WTC11 (cell line): ENCODE data around the gene SLC39A7. TPM values are rescaled to one million over a fixed set of nuclear protein-coding genes. Genes with fewer than 3 reads are reported as not detected.

Source experiments
- ATAC-seq: fragments of 200-7000 bp; cut with Tn5 transposase; 2 replicates; pipeline ENCODE4 v1.10.0; 2021; ENCODE audit warnings: mild to moderate bottlenecking, moderate library complexity
- CTCF ChIA-PET: fragments of 300-600 bp; sonication (Branson Sonifier 250); formaldehyde crosslinking; loops from one replicate; lab custom pipeline; 2021; ENCODE audit warnings: antibody characterized with exemption; lab: Charles Lee
- POLR2A ChIA-PET: fragments of 350-600 bp; sonication (Branson Sonifier 250); formaldehyde crosslinking; loops from one replicate; lab custom pipeline; 2021; ENCODE audit warnings: antibody characterized with exemption; lab: Charles Lee
- DNase-seq: peaks from one replicate; pipeline ENCODE4 v3.0.0; 2021; ENCODE audit warnings: low spot score
- H3K27ac Mint-ChIP-seq: 2 replicates; pipeline ENCODE4 v1.8.0; 2021; ENCODE audit warnings: mixed read lengths
- H3K27me3 Mint-ChIP-seq: 2 replicates; pipeline ENCODE4 v1.8.0; 2021; ENCODE audit warnings: low read depth, mild to moderate bottlenecking, moderate library complexity, mixed read lengths
- H3K36me3 Mint-ChIP-seq: 2 replicates; pipeline ENCODE4 v1.8.0; 2021; ENCODE audit warnings: mixed read lengths
- H3K4me1 Mint-ChIP-seq: 2 replicates; pipeline ENCODE4 v1.8.0; 2022; ENCODE audit warnings: mixed read lengths
- H3K4me3 Mint-ChIP-seq: 2 replicates; pipeline ENCODE4 v1.8.0; 2021; ENCODE audit warnings: mild to moderate bottlenecking, moderate library complexity, mixed read lengths
- H3K9me3 Mint-ChIP-seq: 2 replicates; pipeline ENCODE4 v1.8.0; 2021; ENCODE audit warnings: mixed read lengths
- ARID4B ChIP-seq: sonication (generic); formaldehyde crosslinking; IDR thresholded peaks from 2 replicates; pipeline ENCODE4 v1.8.0; 2023; ENCODE audit warnings: missing genetic modification reagents, mild to moderate bottlenecking, borderline replicate concordance
- ATF1 ChIP-seq: sonication (generic); formaldehyde crosslinking; IDR thresholded peaks from 2 replicates; pipeline ENCODE4 v1.8.1; 2023; ENCODE audit warnings: mild to moderate bottlenecking, moderate library complexity, missing genetic modification reagents
- ELF4 ChIP-seq: sonication (generic); formaldehyde crosslinking; IDR thresholded peaks from 2 replicates; pipeline ENCODE4 v1.8.1; 2022; ENCODE audit warnings: low read depth, mild to moderate bottlenecking, moderate library complexity, missing genetic modification reagents
- FOXP4 ChIP-seq: sonication (generic); formaldehyde crosslinking; IDR thresholded peaks from 2 replicates; pipeline ENCODE4 v1.8.0; 2022; ENCODE audit warnings: mild to moderate bottlenecking, missing genetic modification reagents
- GRHL2 ChIP-seq: fragments of 250-450 bp; sonication (Bioruptor Pico); IDR thresholded peaks from 2 replicates; pipeline ENCODE4 v1.8.0; 2022; ENCODE audit warnings: mild to moderate bottlenecking, moderate library complexity; ENCODE audit not compliant: insufficient replicate concordance, severe bottlenecking
- HMGA2 ChIP-seq: fragments of 250-450 bp; sonication (Bioruptor Pico); IDR thresholded peaks from 2 replicates; pipeline ENCODE4 v1.4.0; 2021; ENCODE audit warnings: mild to moderate bottlenecking, moderate library complexity
- IRF1 ChIP-seq: sonication (generic); formaldehyde crosslinking; IDR thresholded peaks from 2 replicates; pipeline ENCODE4 v1.8.0; 2023; ENCODE audit warnings: missing genetic modification reagents
- JAZF1 ChIP-seq: fragments of 250-450 bp; sonication (Bioruptor Pico); IDR thresholded peaks from 2 replicates; pipeline ENCODE4 v1.9.0; 2021; ENCODE audit warnings: moderate library complexity, mild to moderate bottlenecking, inconsistent platforms
- MYBL2 ChIP-seq: sonication (generic); formaldehyde crosslinking; IDR thresholded peaks from 2 replicates; pipeline ENCODE4 v1.8.1; 2023; ENCODE audit warnings: mild to moderate bottlenecking, moderate library complexity, missing genetic modification reagents
- NFYB ChIP-seq: sonication (generic); formaldehyde crosslinking; conservative IDR thresholded peaks from 2 replicates; pipeline ENCODE4 v1.8.0; 2022; ENCODE audit warnings: low read depth, missing genetic modification reagents
- NR2C2 ChIP-seq: sonication (generic); formaldehyde crosslinking; IDR thresholded peaks from 2 replicates; pipeline ENCODE4 v1.8.0; 2022; ENCODE audit warnings: mild to moderate bottlenecking, missing genetic modification reagents
- PRRX2 ChIP-seq: fragments of 250-450 bp; sonication (Bioruptor Pico); IDR thresholded peaks from 2 replicates; pipeline ENCODE4 v1.8.0; 2021; ENCODE audit warnings: mild to moderate bottlenecking
- TCF7 ChIP-seq: sonication (generic); formaldehyde crosslinking; IDR thresholded peaks from 2 replicates; pipeline ENCODE4 v1.8.0; 2022; ENCODE audit warnings: mild to moderate bottlenecking, low read depth, missing genetic modification reagents, moderate library complexity
- ZBTB21 ChIP-seq: sonication (generic); formaldehyde crosslinking; IDR thresholded peaks from 2 replicates; pipeline ENCODE4 v1.8.1; 2023; ENCODE audit warnings: mild to moderate bottlenecking, missing genetic modification reagents, borderline replicate concordance
- ZNF219 ChIP-seq: sonication (generic); formaldehyde crosslinking; IDR thresholded peaks from 2 replicates; pipeline ENCODE4 v1.8.0; 2023; ENCODE audit warnings: missing genetic modification reagents, mild to moderate bottlenecking, borderline replicate concordance
- ZNF263 ChIP-seq: sonication (generic); formaldehyde crosslinking; IDR thresholded peaks from 2 replicates; pipeline ENCODE4 v1.8.1; 2022; ENCODE audit warnings: low read depth, mild to moderate bottlenecking, moderate library complexity, missing genetic modification reagents
- ZNF281 ChIP-seq: sonication (generic); formaldehyde crosslinking; IDR thresholded peaks from 2 replicates; pipeline ENCODE4 v1.8.0; 2023; ENCODE audit warnings: mild to moderate bottlenecking, missing genetic modification reagents
- total RNA-seq: library from RNA; stranded (reverse); gene quantifications from 3 replicates; pipeline ENCODE4 v1.2.3, GENCODE V29; 2021

The SLC39A7 gene
- total RNA-seq, 1 experiment from 2014 or later = 163 TPM

DNA sequence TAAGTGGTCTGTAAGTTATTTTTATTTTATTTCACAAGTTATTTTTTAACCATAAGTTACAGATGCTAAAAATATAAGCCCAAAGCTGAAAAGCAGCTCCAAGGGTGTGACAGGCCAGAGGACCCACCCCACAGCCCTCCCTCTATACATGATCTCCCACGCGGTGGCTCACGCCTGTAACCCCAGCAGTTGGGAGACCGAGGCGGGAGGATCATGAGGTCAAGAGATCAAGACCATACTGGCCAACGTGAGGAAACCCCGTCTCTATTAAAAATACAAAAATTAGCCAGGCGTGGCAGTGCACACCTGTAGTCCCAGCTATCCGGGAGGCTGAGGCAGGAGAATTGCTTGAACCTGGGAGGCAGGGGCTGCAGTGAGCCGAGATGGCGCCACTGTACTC, 40.6 kb upstream of the SLC39A7 start:
- DNase-seq (no peak), ATAC-seq (no peak)
- no peak overlapping the region for H3K27ac Mint-ChIP-seq
- no peak overlapping the region for H3K4me3 Mint-ChIP-seq
- H3K4me1 Mint-ChIP-seq = peaks cover 22% of the 10 kb centered on the region
- H3K36me3 Mint-ChIP-seq = no peaks in the 10 kb centered on the region
- ChIA-PET CTCF (interaction anchor here (1.0 to 7.1 kb wide), 12 partner anchors 10 to 175 kb away, joined by 4 to 55 read pairs (median 11); partner anchors contain the start of gene B3GALT4), POLR2A (no interaction called here)
- H3K9me3 Mint-ChIP-seq = no peaks in the 10 kb centered on the region
- H3K27me3 Mint-ChIP-seq = peaks cover 25% of the 10 kb centered on the region
- TF ChIP-seq ZNF281 (CRISPR knock-in tag) (no peak), GRHL2 (CRISPR knock-in tag) (no peak), PRRX2 (CRISPR knock-in tag) (no peak), ELF4 (CRISPR knock-in tag) (no peak), JAZF1 (CRISPR knock-in tag) (no peak), TCF7 (no peak), ZNF219 (no peak), ZBTB21 (no peak), NFYB (CRISPR knock-in tag) (no peak), ARID4B (no peak), HMGA2 (CRISPR knock-in tag) (no peak), NR2C2 (CRISPR knock-in tag) (no peak), ZNF263 (CRISPR knock-in tag) (no peak), ATF1 (CRISPR knock-in tag) (no peak), IRF1 (CRISPR knock-in tag) (no peak), FOXP4 (CRISPR knock-in tag) (no peak), MYBL2 (no peak)
